Ascending aorta (tissue), 2 donors: ENCODE results near the gene GMPR. TPM values are rescaled to one million over a fixed set of nuclear protein-coding genes. Genes with fewer than 3 reads are reported as not detected.
"Not testable (repeated sequence)": the region's sequence is repeated elsewhere in the genome, so short reads cannot be mapped to it uniquely, and the experiment has no call there.

Experiments used
- DNase-seq, 2 donors: peaks; one replicate each; pipeline ENCODE4 v3.0.0-alpha.2; 2019; ENCODE audit warnings: low spot score in 2 of 2
- H3K27ac ChIP-seq, 2 donors: fragments of 200-600 bp; sonication (generic); one replicate each; pipeline ENCODE4 v1.5.1; 2016 to 2017; ENCODE audit warnings: mild to moderate bottlenecking in 1 of 2
- H3K27me3 ChIP-seq: fragments of 200-600 bp; sonication (generic); one replicate; pipeline ENCODE4 v1.5.1; 2017
- H3K36me3 ChIP-seq, 2 donors: fragments of 200-600 bp; sonication (generic); one replicate each; pipeline ENCODE4 v1.5.1; 2016
- H3K4me1 ChIP-seq, 2 donors: fragments of 200-600 bp; sonication (generic); one replicate each; pipeline ENCODE4 v1.5.1; 2016 to 2017; ENCODE audit warnings: mild to moderate bottlenecking in 1 of 2
- H3K4me3 ChIP-seq, 2 donors: fragments of 200-600 bp; sonication (generic); one replicate each; pipeline ENCODE4 v1.5.1; 2016 to 2017; ENCODE audit warnings: mild to moderate bottlenecking in 1 of 2
- H3K9me3 ChIP-seq, 2 donors: fragments of 200-600 bp; sonication (generic); one replicate each; pipeline ENCODE4 v1.5.1; 2016
- intact Hi-C: fragments of 100-400 bp; cut with DNase I; formaldehyde crosslinking; loops from one replicate; pipeline ENCODE4 v1.15.1; 2023
- total RNA-seq: library from RNA; depleted of rRNA; stranded (reverse); fragments of >200 nt; gene quantifications from one replicate; pipeline ENCODE4 v1.1.0, GENCODE V29; 2016
- TF ChIP-seq, protein P1 (sequence below), 3 experiments: fragments of 200-600 bp in 2 of 3; fragments of 450-650 bp in 1 of 3; sonication (generic) in 2 of 3; IDR thresholded peaks; one replicate each; pipeline ENCODE4 v1.5.1; 2016 to 2019; ENCODE audit warnings: antibody characterized with exemption in 3 of 3, mild to moderate bottlenecking in 1 of 3, moderate library complexity in 1 of 3

GMPR gene
- total RNA-seq, 1 donor from 2014 or later = 18.4 TPM

DNA sequence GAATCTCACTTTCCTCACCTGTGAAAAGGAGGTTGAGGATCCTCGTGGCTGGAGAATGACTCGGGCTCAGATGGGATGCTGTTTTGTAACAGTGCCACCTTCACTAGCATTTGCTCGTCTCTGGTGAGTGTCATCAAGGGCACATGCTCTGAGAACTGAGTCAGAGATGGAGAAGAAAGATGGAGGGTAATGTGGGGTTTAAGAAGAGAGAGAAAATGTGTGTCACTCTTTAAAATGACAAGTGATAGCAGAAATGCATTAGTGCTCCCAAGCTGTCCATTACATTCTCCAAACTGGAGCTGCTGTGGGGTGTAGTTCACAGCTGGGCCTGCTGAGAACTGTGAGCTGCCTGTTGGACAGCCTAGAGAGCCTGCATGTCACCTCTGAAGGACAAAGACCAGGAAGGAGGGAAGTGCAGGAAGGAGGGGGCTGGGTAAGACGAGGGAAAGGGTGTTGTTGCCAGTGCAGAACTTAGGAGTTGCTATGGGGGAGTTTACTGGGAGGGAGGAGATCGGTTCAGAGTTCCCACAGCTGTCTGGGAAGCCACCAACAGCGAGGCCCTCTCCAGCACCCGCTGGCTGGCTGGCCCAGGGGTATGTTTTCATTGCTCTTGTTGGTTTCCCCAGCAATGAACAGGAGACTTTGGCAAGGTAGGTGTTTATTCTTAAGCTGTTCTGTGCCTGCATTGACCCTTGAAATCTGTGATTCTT, 19.8 kb downstream of the GMPR start:
- no peak for DNase-seq
- H3K4me1 ChIP-seq = peaks cover 0 to 7% of the 10 kb centered on the region in 2 donors
- no peak overlapping the region for H3K4me3 ChIP-seq
- no peaks in the 10 kb centered on the region for H3K9me3 ChIP-seq
- H3K27me3 ChIP-seq = no peaks in the 10 kb centered on the region
- peaks cover 7 to 28% of the 10 kb centered on the region in 2 donors for H3K36me3 ChIP-seq
- TF ChIP-seq, protein P1, sequence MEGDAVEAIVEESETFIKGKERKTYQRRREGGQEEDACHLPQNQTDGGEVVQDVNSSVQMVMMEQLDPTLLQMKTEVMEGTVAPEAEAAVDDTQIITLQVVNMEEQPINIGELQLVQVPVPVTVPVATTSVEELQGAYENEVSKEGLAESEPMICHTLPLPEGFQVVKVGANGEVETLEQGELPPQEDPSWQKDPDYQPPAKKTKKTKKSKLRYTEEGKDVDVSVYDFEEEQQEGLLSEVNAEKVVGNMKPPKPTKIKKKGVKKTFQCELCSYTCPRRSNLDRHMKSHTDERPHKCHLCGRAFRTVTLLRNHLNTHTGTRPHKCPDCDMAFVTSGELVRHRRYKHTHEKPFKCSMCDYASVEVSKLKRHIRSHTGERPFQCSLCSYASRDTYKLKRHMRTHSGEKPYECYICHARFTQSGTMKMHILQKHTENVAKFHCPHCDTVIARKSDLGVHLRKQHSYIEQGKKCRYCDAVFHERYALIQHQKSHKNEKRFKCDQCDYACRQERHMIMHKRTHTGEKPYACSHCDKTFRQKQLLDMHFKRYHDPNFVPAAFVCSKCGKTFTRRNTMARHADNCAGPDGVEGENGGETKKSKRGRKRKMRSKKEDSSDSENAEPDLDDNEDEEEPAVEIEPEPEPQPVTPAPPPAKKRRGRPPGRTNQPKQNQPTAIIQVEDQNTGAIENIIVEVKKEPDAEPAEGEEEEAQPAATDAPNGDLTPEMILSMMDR (IDR thresholded peaks at IDR 0.05) = no peak
- intact Hi-C loops = no loop called here
- peak overlapping the region; percentile 55 to 71 for H3K27ac ChIP-seq

DNA sequence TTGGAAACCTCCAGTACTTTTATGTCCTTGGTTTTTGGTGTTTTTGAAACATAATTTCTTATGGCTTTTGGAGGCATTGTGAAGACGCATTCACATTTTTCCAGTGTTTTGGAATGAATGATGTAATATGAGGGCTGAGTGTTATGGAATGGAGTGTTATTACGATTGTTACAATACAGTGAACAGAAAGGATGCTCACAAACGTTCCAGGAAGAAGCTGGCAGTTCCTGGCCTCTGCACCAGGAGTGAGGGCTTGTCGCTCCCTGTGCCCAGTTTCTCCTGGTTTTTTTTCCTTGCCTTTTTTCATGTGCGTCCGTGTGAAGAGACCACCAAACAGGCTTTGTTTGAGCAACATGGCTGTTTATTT, 20.3 kb downstream of the GMPR start:
- peaks cover 7 to 24% of the 10 kb centered on the region in 2 donors for H3K36me3 ChIP-seq
- H3K4me1 ChIP-seq = peaks cover 0 to 7% of the 10 kb centered on the region in 2 donors
- no peaks in the 10 kb centered on the region for H3K27me3 ChIP-seq
- TF ChIP-seq, protein P1 (IDR thresholded peaks at IDR 0.05) = no peak
- DNase-seq = no peak
- H3K9me3 ChIP-seq = no peaks in the 10 kb centered on the region
- H3K4me3 ChIP-seq = no peak overlapping the region
- intact Hi-C loops = no loop called here
- H3K27ac ChIP-seq = peak overlapping the region; percentile 55 to 71

DNA sequence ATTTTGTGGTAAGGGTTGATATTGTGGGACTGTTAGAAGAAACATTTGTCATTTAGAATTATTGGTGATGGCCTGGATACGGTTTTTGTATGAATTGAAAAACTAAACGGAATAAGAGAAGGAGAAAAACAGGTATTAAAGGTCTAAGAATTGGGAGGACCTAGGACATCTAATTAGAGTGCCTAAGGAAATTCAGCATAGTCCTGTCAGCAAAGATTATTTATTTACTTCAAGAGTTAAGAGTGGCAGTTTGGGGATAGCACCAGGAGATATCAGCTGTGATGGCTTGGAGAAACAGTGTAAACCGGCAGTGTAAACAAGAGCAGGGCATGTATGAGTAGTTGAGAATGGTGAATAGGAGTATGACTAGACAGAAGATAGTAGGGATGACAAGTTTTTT, 21.2 kb downstream of the GMPR start:
- peaks cover 7 to 14% of the 10 kb centered on the region in 2 donors for H3K36me3 ChIP-seq
- H3K4me3 ChIP-seq, H3K4me1 ChIP-seq, H3K27ac ChIP-seq, H3K27me3 ChIP-seq, intact Hi-C loops, H3K9me3 ChIP-seq, DNase-seq: not testable (repeated sequence)

DNA sequence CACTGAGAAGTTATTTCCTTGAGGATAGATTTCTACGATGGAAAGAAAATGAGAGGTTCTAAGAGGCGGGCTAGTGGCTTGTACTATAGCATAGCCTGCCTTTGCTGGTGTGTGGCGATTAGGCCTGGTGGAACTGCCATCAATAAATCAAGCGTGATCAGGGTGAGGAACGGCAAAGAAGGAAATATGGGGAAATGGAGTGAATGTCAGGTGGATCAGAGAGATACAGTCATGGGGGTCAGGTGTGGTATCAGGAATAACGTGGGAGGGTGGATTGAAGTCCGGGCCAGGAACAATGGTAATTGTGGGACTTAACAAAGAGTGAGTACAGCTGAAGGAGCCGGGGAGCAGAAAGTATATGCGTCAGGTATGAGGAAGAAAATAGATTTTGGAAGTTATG, 22.2 kb downstream of the GMPR start:
- H3K4me3 ChIP-seq, DNase-seq, H3K9me3 ChIP-seq, H3K4me1 ChIP-seq, H3K36me3 ChIP-seq, H3K27me3 ChIP-seq, intact Hi-C loops, H3K27ac ChIP-seq: not testable (repeated sequence)

DNA sequence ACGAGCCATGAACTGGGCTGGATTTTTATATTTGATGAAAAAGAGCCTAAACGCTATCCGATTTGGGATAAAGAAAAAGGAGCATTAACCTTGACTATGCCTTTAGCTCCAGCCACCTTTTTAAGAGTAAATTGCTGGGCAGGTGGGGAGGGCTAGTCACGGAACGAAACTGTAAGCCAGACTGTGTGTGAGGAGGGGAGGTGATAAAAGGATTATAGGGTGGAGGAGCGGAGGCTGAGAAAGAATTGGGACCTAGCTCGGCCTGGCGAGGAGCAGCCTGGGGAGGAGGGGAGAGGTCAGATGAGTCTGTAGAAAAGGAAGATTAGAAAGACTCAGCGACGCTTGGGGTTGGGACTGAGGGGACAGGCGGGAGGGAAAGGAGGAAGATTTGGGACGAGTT, 24.4 kb downstream of the GMPR start:
- DNase-seq, H3K4me1 ChIP-seq, H3K4me3 ChIP-seq, intact Hi-C loops, H3K9me3 ChIP-seq, H3K27me3 ChIP-seq, H3K27ac ChIP-seq: not testable (repeated sequence)
- H3K36me3 ChIP-seq = peaks cover 0 to 11% of the 10 kb centered on the region in 2 donors

DNA sequence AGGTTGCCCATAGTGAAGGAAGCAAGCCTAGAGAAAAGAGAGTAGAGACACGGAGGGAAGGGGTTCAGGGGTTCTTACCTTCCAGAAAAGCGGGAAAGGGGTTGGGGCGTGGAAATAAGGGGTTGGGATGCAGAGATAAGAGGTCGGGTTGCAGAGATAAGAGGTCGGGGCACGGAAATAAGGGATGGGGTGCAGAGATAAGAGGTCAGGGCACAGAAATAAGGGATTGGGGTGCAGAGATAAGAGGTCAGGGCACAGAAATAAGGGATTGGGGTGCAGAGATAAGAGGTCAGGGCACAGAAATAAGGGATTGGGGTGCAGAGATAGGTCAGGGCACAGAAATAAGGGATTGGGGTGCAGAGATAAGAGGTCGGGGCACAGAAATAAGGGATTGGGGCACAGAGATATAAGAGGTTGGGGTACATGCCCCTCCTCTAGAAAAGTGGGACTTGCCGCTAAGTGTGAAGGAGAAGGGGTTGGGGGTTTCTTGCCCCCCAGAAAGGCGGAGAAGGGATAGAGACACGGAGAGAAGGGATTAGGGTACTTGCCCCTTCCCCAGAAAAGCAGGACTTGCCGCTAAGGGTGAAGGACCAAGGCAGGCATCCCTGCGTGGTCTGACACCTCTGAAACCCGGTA, 25.2 kb downstream of the GMPR start:
- H3K27me3 ChIP-seq, H3K4me3 ChIP-seq, DNase-seq, H3K4me1 ChIP-seq, H3K27ac ChIP-seq, intact Hi-C loops, H3K9me3 ChIP-seq: not testable (repeated sequence)
- H3K36me3 ChIP-seq = peaks cover 0 to 12% of the 10 kb centered on the region in 2 donors

DNA sequence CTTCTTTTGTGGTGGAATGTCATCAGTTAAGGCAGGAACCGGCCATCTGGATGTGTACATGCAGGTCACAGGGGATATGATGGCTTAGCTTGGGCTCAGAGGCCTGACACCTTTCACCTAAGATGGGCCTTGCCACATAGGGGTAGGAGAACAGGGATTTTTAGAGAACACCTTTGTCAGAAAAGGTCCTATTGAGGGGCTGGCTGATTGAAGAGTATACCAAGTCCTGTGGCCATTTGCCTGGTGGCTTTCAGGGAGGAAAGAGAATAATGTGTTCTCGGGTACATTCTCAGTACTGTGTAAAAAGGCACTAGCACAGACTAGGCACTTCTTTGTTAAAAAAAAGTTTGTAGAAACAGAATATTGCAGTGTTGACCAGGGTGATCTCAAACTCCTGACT, 26.4 kb downstream of the GMPR start:
- Histone ChIP-seq H3K27ac (no peak overlapping the region), H3K36me3 (peaks cover 0 to 12% of the 10 kb centered on the region in 2 donors), H3K9me3 (no peaks in the 10 kb centered on the region), H3K4me1 (no peaks in the 10 kb centered on the region), H3K4me3 (no peak overlapping the region), H3K27me3 (no peaks in the 10 kb centered on the region)
- TF ChIP-seq, protein P1 (IDR thresholded peaks at IDR 0.05) = no peak
- no peak for DNase-seq
- intact Hi-C loops = no loop called here
